GM23338 (cell line): Measurements from ENCODE around the gene MLLT1. TPM values are rescaled to one million over a fixed set of nuclear protein-coding genes. Genes with fewer than 3 reads are reported as not detected.
A peak's percentile ranks its signal among the peaks of the same experiment; 100 is the strongest.
"Not testable (repeated sequence)": the region's sequence is repeated elsewhere in the genome, so short reads cannot be mapped to it uniquely, and the experiment has no call there.

Source experiments
- ATAC-seq: fragments of 200-7000 bp; cut with Tn5 transposase; 3 replicates; pipeline ENCODE4 v1.9.1; 2020
- DNase-seq: peaks from one replicate; pipeline ENCODE4 v3.0.0-alpha.2; 2015; ENCODE audit warnings: low spot score
- H2AFZ ChIP-seq: fragments of 200-600 bp; sonication (generic); 2 replicates; pipeline ENCODE4 v1.8.0; 2016; ENCODE audit warnings: antibody characterized with exemption, mild to moderate bottlenecking, moderate library complexity
- H3F3A ChIP-seq: fragments of 200-600 bp; sonication (generic); replicated peaks from 2 replicates; pipeline ENCODE4 v1.8.0; 2017; ENCODE audit warnings: antibody characterized with exemption, mixed run types, low read depth
- H3K27ac ChIP-seq: fragments of 200-600 bp; sonication (generic); 2 replicates; pipeline ENCODE4 v1.6.1; 2016; ENCODE audit warnings: low read depth
- H3K27me3 ChIP-seq: fragments of 200-600 bp; sonication (generic); 2 replicates; pipeline ENCODE4 v1.8.0; 2016; ENCODE audit warnings: mild to moderate bottlenecking, mixed run types, moderate library complexity; ENCODE audit not compliant: insufficient read depth
- H3K36me3 ChIP-seq: fragments of 200-600 bp; sonication (generic); 2 replicates; pipeline ENCODE4 v1.8.0; 2016; ENCODE audit warnings: mild to moderate bottlenecking; ENCODE audit not compliant: insufficient read depth
- H3K4me1 ChIP-seq: fragments of 200-600 bp; sonication (generic); 2 replicates; pipeline ENCODE4 v1.8.0; 2016; ENCODE audit warnings: mild to moderate bottlenecking, moderate library complexity; ENCODE audit not compliant: insufficient read depth
- H3K4me2 ChIP-seq: fragments of 200-600 bp; sonication (generic); 2 replicates; pipeline ENCODE4 v1.7.1; 2017; ENCODE audit warnings: mixed run types
- H3K4me3 ChIP-seq: fragments of 200-600 bp; sonication (generic); 2 replicates; pipeline ENCODE4 v1.6.1; 2016; ENCODE audit warnings: mixed run types
- H3K79me2 ChIP-seq: fragments of 200-600 bp; sonication (generic); replicated peaks from 2 replicates; pipeline ENCODE4 v1.8.0; 2017; ENCODE audit warnings: mild to moderate bottlenecking; ENCODE audit not compliant: insufficient read depth
- H3K9me2 ChIP-seq: fragments of 200-600 bp; sonication (generic); 2 replicates; pipeline ENCODE4 v1.8.0; 2017; ENCODE audit not compliant: insufficient read depth
- H4K20me1 ChIP-seq: fragments of 200-600 bp; sonication (generic); replicated peaks from 2 replicates; pipeline ENCODE4 v1.8.0; 2017; ENCODE audit warnings: mild to moderate bottlenecking; ENCODE audit not compliant: insufficient read depth
- H3K27ac Mint-ChIP-seq: 2 replicates; pipeline ENCODE4 v1.8.0; 2020; ENCODE audit warnings: inconsistent platforms, mild to moderate bottlenecking, moderate library complexity, mixed read lengths
- H3K27me3 Mint-ChIP-seq: 3 replicates; pipeline ENCODE4 v1.8.0; 2022; ENCODE audit warnings: low read depth, mild to moderate bottlenecking, moderate library complexity, mixed read lengths, inconsistent platforms; ENCODE audit not compliant: insufficient read depth, poor library complexity
- H3K36me3 Mint-ChIP-seq: 3 replicates; pipeline ENCODE4 v1.8.0; 2021; ENCODE audit warnings: low read depth, mild to moderate bottlenecking, inconsistent platforms, moderate library complexity, mixed read lengths
- H3K4me1 Mint-ChIP-seq: 3 replicates; pipeline ENCODE4 v1.8.0; 2020; ENCODE audit warnings: mild to moderate bottlenecking, inconsistent platforms, mixed read lengths
- H3K4me3 Mint-ChIP-seq: 3 replicates; pipeline ENCODE4 v1.8.0; 2021; ENCODE audit warnings: moderate library complexity, mild to moderate bottlenecking, inconsistent platforms, mixed read lengths
- H3K9me3 Mint-ChIP-seq: 3 replicates; pipeline ENCODE4 v1.8.0; 2020; ENCODE audit warnings: moderate library complexity, mild to moderate bottlenecking, inconsistent platforms, mixed read lengths
- CTCF ChIP-seq, 2 experiments: fragments of 200-600 bp in 1 of 2; sonication (generic) in 1 of 2; conservative IDR thresholded peaks; 2 replicates each; pipeline versions ENCODE4 v1.5.1 to v1.6.1; 2016 to 2017; ENCODE audit warnings: antibody characterized with exemption in 2 of 2, low read depth in 2 of 2, mild to moderate bottlenecking in 2 of 2, moderate library complexity in 1 of 2
- ETS1 ChIP-seq: IDR thresholded peaks from 2 replicates; pipeline ENCODE4 v1.6.1; 2016; ENCODE audit warnings: antibody characterized with exemption
- JUNB ChIP-seq: IDR thresholded peaks from one replicate; pipeline ENCODE4 v1.6.1; 2016; ENCODE audit warnings: antibody characterized with exemption; ENCODE audit not compliant: unreplicated experiment
- NANOG ChIP-seq: IDR thresholded peaks from 2 replicates; pipeline ENCODE4 v1.6.1; 2016; ENCODE audit warnings: antibody characterized with exemption, borderline replicate concordance
- POLR2AphosphoS5 ChIP-seq: IDR thresholded peaks from 2 replicates; pipeline ENCODE4 v1.6.1; 2016; ENCODE audit warnings: antibody characterized with exemption, low read depth
- ZNF462 ChIP-seq: fragments of 250-450 bp; sonication (Bioruptor Pico); IDR thresholded peaks from 2 replicates; pipeline ENCODE4 v1.5.0; 2020; ENCODE audit warnings: mild to moderate bottlenecking, moderate library complexity
- polyA plus RNA-seq: library from polyadenylated mRNA; unstranded; fragments of >200 nt; fragmentation: Nextera tagmentation; extraction: Ambion mirVana; gene quantifications from 2 replicates; pipeline ENCODE4 v1.2.1, GENCODE V29; 2016
- total RNA-seq: library from RNA; depleted of rRNA; stranded (reverse); fragments of >200 nt; shearing (Covaris generic); gene quantifications from 2 replicates; pipeline ENCODE4 v1.2.3, GENCODE V29; 2014

The MLLT1 gene
- total and polyA plus RNA-seq, 2 experiments from 2014 or later: 17.8 to 23.4 TPM

DNA sequence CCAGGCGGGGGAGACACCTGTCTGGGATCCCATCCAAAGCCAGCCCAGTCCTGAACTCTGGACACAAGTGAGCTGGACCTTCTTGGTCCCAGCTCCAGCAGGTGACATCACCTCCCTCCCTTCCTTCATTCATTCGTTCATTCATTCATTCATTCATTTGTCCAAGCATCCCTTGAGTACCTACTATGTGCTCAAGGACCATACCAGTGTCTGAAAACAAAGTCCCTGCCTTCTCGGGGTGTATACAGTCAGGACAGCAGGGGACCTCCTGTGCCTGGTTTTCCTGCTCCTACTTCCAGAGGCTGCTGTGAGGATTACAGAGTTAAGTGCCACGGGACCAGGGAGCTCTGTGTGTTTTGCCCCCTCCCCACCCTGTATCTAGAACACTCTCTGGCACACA is 39.6 kb upstream of the MLLT1 start:
- Histone ChIP-seq H3K4me3 (no peak overlapping the region), H3K79me2 (no peaks in the 10 kb centered on the region), H3K27me3 (no peaks in the 10 kb centered on the region), H2AFZ (no peak overlapping the region), H3K27ac (no peak overlapping the region), H4K20me1 (no peaks in the 10 kb centered on the region), H3K36me3 (no peaks in the 10 kb centered on the region), H3K4me2 (no peak overlapping the region), H3F3A (no peaks in the 10 kb centered on the region), H3K4me1 (no peaks in the 10 kb centered on the region), H3K9me2 (no peaks in the 10 kb centered on the region)
- Mint-ChIP-seq H3K27me3 (peaks cover 3% of the 10 kb centered on the region), H3K4me1 (no peaks in the 10 kb centered on the region), H3K9me3 (peaks cover 85% of the 10 kb centered on the region), H3K36me3 (peaks cover 16% of the 10 kb centered on the region), H3K27ac (no peak overlapping the region), H3K4me3 (no peak overlapping the region)
- no peak for DNase-seq
- no peak for ATAC-seq
- TF ChIP-seq CTCF (conservative IDR thresholded peaks at IDR 0.05; ENCODE audit: low read depth in 2 of 2) (peak in 1 of 2 experiments; percentile 10; a peak in 1 of 4 replicates), NANOG (no peak)

- Mint-ChIP-seq H3K4me1 (no peaks in the 10 kb centered on the region), H3K4me3 (no peak overlapping the region), H3K27ac (no peak overlapping the region), H3K27me3 (peaks cover 3% of the 10 kb centered on the region), H3K36me3 (peaks cover 16% of the 10 kb centered on the region), H3K9me3 (peaks cover 85% of the 10 kb centered on the region)
- DNase-seq (no peak), ATAC-seq (no peak)
- Histone ChIP-seq H4K20me1 (no peaks in the 10 kb centered on the region), H3K36me3 (no peaks in the 10 kb centered on the region), H3K79me2 (no peaks in the 10 kb centered on the region), H3K4me1 (no peaks in the 10 kb centered on the region), H3K27ac (no peak overlapping the region), H2AFZ (no peak overlapping the region), H3K4me3 (no peak overlapping the region), H3K9me2 (no peaks in the 10 kb centered on the region), H3K27me3 (no peaks in the 10 kb centered on the region), H3F3A (no peaks in the 10 kb centered on the region), H3K4me2 (no peak overlapping the region)
- TF ChIP-seq NANOG (no peak), ETS1 (no peak), JUNB (no peak), ZNF462 (no peak), POLR2AphosphoS5 (no peak)
These were observed 39.0 kb upstream of the MLLT1 start for GRCh38 chr19:6318772-6319171.

- not testable (repeated sequence) for H3K4me3 Mint-ChIP-seq, H3K4me1 ChIP-seq, H3K4me1 Mint-ChIP-seq, H3K4me3 ChIP-seq, H3K4me2 ChIP-seq, DNase-seq, ATAC-seq, H3K27ac ChIP-seq, H3F3A ChIP-seq, H3K27me3 ChIP-seq, H2AFZ ChIP-seq, H3K36me3 ChIP-seq, H3K79me2 ChIP-seq, H3K9me2 ChIP-seq, H4K20me1 ChIP-seq, H3K27ac Mint-ChIP-seq, H3K27me3 Mint-ChIP-seq
- Mint-ChIP-seq H3K36me3 (peaks cover 21% of the 10 kb centered on the region; the same call in 2 of the 3 replicates), H3K9me3 (peaks cover 86% of the 10 kb centered on the region)
These were observed 35.9 kb upstream of the MLLT1 start for GRCh38 chr19:6315646-6316045.
